HG02623 (cell line): ENCODE data around the gene ARHGAP21.

ENCODE experiments used
- ATAC-seq: cut with Tn5 transposase; IDR thresholded peaks from one replicate; pipeline ENCODE4 v1.9.1; 2021; ENCODE audit warnings: moderate library complexity; ENCODE audit not compliant: unreplicated experiment

ARHGAP21 gene

DNA sequence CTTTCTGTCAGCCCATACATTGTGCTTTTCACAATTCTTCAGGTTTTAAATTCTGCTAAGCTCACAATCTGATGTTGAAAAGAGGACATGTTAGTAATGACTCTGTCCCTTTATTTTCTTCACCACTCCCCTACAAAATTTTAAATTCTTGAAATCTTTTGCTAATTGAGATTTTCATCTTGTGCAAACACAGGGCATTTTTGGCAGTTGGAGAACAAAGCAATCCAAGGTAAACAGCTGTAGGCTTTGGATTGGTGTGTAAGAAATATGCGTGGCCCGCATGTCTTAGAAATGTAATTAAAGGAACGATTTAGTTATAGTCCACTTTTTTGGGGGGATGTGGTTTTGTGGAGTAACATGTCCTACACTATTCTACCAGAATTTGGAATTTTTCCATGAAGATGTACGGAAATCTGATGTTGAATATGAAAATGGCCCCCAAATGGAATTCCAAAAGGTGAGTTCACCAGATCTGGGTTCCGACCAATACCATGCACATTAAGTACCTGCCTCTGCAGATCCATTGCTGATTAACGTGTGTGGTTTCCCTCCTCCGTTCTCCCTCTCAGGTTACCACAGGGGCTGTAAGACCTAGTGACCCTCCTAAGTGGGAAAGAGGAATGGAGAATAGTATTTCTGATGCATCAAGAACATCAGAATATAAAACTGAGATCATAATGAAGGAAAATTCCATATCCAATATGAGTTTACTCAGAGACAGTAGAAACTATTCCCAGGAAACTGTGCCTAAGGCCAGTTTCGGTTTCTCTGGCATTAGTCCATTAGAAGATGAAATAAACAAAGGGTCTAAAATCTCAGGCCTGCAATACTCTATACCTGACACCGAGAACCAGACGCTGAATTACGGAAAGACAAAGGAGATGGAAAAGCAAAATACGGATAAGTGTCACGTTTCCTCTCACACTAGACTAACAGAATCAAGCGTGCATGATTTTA, 181.1 kb downstream of the ARHGAP21 start:
- ATAC-seq = no peak

DNA sequence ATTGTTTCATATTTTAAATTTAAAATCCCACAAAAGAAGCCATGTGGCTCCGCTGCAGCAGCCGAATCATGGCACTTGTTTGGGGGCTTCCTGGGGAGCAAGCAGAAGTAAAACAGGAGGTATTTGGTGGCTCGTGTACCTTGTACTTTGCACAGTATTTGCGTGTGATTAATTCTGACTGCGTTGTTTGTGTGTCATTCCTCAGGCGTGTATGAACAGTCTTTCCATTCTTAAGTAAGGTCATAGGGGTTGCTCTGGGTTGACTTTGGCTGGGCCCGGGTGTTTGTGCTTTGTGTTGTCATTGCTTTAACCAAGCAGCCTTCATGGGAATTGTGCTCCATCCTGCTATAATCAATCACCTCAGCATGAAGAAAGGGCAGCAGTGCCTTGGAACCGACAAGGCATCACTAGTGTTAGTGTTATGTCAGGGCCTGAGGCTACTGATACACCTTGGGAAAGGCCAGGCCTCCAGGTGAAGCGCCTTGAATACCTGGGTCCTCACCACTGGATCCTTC, 182.4 kb downstream of the ARHGAP21 start:
- ATAC-seq = no peak

DNA sequence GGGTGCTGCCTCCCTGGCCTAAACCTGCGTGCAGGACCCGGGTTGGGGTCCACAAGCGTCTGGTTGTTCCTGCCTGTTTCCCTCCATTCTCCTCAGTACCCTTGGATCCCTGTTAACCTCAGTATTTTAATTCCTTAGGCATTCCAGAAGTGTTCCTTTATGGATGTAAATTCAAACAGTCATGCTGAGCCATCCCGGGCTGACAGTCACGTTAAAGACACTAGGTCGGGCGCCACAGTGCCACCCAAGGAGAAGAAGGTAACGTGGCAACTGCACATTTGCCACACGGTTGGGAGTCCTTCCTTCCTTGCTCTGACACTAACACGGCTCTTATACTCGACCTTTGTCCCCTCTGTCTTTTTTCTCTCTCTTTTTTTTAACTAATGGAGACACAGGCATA, 187.1 kb downstream of the ARHGAP21 start:
- ATAC-seq = no peak

DNA sequence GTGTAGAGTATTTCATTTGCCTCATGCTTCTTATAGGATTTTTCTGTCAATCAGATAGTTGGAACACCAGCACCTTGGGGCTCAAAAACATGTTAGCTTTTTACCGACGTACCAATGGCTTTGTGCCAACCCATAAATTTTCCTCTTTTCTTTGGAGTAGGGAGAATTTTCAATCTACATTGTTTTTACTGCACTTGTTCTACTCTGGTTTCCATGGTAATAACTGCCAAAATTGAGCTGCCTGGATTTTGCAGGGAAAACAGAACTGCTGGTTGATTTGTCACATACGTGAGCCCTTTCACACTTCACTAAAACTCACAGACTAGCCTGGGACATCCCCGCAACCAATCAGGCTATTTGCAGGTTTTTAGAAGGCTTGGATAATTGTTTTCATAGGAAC, 189.7 kb downstream of the ARHGAP21 start:
- no peak for ATAC-seq
